Loucy (cell line): Measurements from ENCODE around the gene BORCS6.

Experiments
- CTCF ChIP-seq: fragments of 200-600 bp; sonication (generic); conservative IDR thresholded peaks from 2 replicates; pipeline ENCODE4 v1.5.1; 2014; ENCODE audit warnings: mild to moderate bottlenecking, antibody characterized with exemption, low read length
- EZH2phosphoT487 ChIP-seq: fragments of 200-600 bp; IDR thresholded peaks from 2 replicates; pipeline ENCODE4 v1.6.1; 2018; ENCODE audit warnings: antibody characterized with exemption, mild to moderate bottlenecking, moderate library complexity, borderline replicate concordance

- TF ChIP-seq CTCF (no peak), EZH2phosphoT487 (no peak)
Measured at GRCh38 chr17:8175795-8176196, 14.2 kb downstream of the BORCS6 start.
